GM13976 (cell line): ENCODE measurements around the gene TIGD4.

Source experiments
- DNase-seq: peaks from one replicate; pipeline ENCODE4 v3.0.0; 2012; ENCODE audit warnings: low spot score
- in situ Hi-C: fragments of 300-500 bp; cut with MboI; formaldehyde crosslinking; loops from one replicate; pipeline ENCODE4 v1.12.0; 2022; ENCODE audit warnings: low sequenced_read_pairs, mixed read lengths, inconsistent platforms; ENCODE audit not compliant: unreplicated experiment
- TF ChIP-seq, protein P1 (sequence below): IDR thresholded peaks from 2 replicates; pipeline ENCODE4 v1.5.1; 2012; ENCODE audit warnings: borderline replicate concordance, mild to moderate bottlenecking; ENCODE audit not compliant: insufficient read depth; ENCODE audit errors: extremely low read depth, missing control alignments, control extremely low read depth

TIGD4 gene

DNA sequence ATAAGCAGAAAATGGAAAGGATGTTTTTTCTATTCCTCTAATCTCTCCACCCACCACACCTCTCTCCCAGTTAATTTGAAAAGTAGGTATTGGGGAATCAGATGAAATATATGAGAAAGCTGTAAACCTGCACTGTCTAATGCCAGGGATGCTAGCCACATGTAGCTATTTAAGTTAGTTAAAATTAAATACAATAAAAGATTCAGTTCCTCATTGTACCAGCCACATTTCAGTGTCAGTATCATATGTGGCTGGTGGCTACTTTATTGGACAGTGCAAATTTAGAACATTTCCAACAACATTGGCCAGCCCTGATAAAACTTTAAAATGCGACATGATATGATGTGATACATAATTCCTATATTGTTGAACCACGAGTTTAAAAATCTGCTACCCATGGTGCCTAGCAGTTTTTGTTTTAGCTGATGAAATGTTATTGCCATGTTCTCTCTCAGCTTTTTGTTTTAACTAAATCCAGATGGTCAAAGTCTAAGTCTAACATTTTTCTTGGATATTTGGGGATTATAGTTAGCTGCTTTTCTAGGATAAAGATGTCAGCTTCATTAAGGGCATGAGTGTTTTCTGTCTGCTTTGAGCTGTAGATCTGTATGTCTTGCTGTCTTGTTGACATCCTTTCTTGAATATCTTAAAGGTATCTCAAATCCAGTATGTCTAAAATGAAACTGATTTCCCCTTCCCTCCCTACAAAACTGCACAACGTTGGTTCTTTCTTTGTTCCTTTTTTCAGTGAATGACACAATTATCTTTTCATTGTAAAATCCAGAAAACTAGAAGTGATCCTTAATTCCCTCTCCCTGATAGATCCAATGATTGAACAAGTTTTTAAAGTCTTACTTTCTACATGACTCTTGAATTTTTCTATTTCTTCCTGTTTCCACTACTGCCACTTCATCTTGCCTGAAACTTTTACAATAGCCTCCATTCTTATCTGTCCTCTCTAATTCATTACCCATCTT lies 6.4 kb upstream of the TIGD4 start:
- in situ Hi-C loops, result no loop called here
- TF ChIP-seq, protein P1, sequence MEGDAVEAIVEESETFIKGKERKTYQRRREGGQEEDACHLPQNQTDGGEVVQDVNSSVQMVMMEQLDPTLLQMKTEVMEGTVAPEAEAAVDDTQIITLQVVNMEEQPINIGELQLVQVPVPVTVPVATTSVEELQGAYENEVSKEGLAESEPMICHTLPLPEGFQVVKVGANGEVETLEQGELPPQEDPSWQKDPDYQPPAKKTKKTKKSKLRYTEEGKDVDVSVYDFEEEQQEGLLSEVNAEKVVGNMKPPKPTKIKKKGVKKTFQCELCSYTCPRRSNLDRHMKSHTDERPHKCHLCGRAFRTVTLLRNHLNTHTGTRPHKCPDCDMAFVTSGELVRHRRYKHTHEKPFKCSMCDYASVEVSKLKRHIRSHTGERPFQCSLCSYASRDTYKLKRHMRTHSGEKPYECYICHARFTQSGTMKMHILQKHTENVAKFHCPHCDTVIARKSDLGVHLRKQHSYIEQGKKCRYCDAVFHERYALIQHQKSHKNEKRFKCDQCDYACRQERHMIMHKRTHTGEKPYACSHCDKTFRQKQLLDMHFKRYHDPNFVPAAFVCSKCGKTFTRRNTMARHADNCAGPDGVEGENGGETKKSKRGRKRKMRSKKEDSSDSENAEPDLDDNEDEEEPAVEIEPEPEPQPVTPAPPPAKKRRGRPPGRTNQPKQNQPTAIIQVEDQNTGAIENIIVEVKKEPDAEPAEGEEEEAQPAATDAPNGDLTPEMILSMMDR, result no peak
- DNase-seq, result no peak

DNA sequence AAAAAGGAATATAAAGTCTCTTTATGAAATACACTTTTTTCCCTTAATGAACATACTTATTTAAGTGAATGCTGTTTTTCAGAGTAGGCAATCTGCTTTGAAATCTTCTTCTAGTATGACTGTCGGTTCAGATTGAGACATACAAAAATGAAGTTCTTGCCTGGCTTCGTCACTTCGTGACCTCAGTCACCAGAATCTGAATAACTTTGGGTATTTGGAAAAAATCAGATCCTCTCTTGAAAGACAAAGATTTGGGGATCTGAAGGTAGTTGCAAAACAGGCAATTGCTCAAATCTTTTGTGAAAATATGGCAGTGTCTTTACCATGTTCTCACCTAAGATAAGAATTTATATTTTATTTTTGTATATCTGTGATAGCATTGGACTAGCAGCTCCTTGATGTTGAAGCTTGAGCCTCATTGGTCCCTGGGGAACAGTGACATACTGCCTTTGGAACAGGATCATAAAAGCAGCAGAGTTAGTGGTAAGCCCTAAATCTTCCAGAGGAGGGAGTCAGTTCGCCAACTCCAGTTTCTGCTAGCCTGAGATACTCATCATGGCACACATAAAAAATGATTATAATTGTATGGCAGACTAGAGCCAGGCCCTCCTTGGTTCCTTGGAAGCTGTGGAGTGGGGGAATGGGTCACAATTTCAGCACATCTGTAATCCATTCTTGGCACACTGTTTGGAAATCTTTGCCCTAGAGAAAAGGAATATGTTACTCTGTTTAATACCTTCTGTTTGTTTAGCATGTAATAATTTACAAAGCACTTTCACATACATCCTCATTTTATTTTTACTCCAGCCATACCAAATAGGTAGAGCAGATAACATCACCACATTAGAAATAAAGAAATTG lies 5.2 kb upstream of the TIGD4 start:
- DNase-seq, result no peak
- TF ChIP-seq, protein P1, result no peak
- in situ Hi-C loops, result no loop called here

- in situ Hi-C loops, result no loop called here
- DNase-seq, result no peak
- TF ChIP-seq, protein P1, result no peak
These were observed 793 bp upstream of the TIGD4 start for GRCh38 chr4:152780267-152780778.

DNA sequence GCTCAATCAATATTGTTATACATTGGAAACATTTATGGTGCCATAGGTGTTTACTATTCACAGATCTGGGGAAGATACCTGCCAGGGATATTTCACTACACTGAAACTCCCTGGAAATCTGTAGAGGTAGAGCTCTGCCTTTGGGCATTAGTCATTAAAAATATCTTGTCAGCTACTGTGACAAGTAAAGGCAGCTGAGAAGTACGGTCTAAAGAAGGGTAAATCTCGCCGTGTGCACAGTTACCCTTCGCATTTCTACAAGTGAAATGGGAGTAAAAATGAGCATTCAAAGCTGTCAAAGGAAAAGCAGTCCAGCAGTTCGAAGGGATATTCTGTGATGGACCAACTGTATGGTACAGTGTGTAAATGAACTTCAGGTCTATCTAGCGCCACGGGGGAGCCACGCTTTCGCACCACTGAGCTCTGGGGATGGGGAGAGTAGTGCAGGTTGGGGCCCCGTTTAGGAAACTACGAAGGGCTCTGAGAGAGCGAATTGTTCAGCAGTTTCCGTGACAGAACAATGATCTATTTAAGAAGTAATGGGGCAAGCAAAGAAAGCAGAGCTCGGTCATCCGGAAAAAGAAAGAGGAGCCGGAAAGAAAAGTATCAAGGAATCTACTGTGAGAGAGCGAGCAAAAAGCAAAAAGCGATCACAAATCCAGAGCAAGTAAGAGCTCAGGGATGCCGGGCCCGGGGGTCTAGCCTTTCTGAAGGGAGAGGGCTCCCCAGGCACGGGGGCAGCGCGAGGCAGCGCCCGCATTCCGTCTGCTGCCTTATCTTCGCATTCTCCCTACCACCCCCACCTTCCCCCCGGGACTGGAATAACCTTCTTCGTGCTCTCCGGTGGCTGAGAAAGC lies 646 bp downstream of the TIGD4 start:
- DNase-seq, result peak; percentile 36
- in situ Hi-C loops, result no loop called here
- TF ChIP-seq, protein P1, result no peak

DNA sequence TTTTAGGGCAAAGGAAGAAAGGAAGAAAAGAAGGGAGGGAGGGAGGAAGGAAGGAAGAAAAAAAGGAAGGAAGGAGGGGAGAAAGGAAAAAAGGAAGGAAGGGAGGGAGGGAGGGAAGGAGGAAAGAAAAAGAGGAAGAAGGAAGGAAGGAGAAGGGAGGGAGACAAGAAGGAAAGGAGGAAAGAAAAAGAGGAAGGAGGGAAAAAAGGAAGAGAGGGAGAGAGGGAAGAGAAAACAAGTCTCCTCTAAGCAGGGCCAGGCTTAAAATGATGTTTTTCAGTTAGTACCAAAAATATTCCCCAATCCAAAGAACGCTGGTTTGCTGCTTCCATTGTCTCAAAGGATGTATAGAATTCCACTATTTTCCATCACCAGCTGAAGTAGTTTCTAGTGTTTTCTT lies 2.0 kb downstream of the TIGD4 start:
- in situ Hi-C loops, result no loop called here
- TF ChIP-seq, protein P1, result no peak
- DNase-seq, result no peak
